Kidney epithelial cell (primary cell): ENCODE results near the gene COIL. TPM values are rescaled to one million over a fixed set of nuclear protein-coding genes. Genes with fewer than 3 reads are reported as not detected.

Source experiments
- DNase-seq: peaks from one replicate; pipeline ENCODE4 v3.0.0-alpha.2; 2010; ENCODE audit warnings: low read depth
- H3K27me3 ChIP-seq: 2 replicates; pipeline ENCODE4 v1.6.0; 2011; ENCODE audit warnings: low read length; ENCODE audit not compliant: control insufficient read depth, insufficient read depth
- H3K36me3 ChIP-seq: 2 replicates; pipeline ENCODE4 v1.5.1; 2011; ENCODE audit warnings: low read length; ENCODE audit not compliant: control insufficient read depth, insufficient read depth
- H3K4me3 ChIP-seq: 2 replicates; pipeline ENCODE4 v1.5.1; 2011; ENCODE audit warnings: low read depth, mild to moderate bottlenecking, control low read depth, low read length
- total RNA-seq: library from RNA; depleted of rRNA; stranded (reverse); fragments of >200 nt; gene quantifications from 2 replicates; pipeline ENCODE4 v1.2.3, GENCODE V29; 2015
- TF ChIP-seq, protein P1 (sequence below): IDR thresholded peaks from 2 replicates; pipeline ENCODE4 v1.5.1; 2011; ENCODE audit warnings: mild to moderate bottlenecking, moderate library complexity, low read length, control low read depth, inconsistent platforms; ENCODE audit not compliant: insufficient read depth, poor library complexity, severe bottlenecking

Gene COIL
- total RNA-seq, 1 donor from 2014 or later: 19.3 TPM

- H3K36me3 ChIP-seq: no peaks in the 10 kb centered on the region
- DNase-seq: no peak
- H3K4me3 ChIP-seq: no peak overlapping the region
- TF ChIP-seq, protein P1, sequence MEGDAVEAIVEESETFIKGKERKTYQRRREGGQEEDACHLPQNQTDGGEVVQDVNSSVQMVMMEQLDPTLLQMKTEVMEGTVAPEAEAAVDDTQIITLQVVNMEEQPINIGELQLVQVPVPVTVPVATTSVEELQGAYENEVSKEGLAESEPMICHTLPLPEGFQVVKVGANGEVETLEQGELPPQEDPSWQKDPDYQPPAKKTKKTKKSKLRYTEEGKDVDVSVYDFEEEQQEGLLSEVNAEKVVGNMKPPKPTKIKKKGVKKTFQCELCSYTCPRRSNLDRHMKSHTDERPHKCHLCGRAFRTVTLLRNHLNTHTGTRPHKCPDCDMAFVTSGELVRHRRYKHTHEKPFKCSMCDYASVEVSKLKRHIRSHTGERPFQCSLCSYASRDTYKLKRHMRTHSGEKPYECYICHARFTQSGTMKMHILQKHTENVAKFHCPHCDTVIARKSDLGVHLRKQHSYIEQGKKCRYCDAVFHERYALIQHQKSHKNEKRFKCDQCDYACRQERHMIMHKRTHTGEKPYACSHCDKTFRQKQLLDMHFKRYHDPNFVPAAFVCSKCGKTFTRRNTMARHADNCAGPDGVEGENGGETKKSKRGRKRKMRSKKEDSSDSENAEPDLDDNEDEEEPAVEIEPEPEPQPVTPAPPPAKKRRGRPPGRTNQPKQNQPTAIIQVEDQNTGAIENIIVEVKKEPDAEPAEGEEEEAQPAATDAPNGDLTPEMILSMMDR: no peak
- no peaks in the 10 kb centered on the region for H3K27me3 ChIP-seq
Observed at GRCh38 chr17:56896217-56896967, 64.5 kb downstream of the COIL start.

- Histone ChIP-seq H3K36me3 (no peaks in the 10 kb centered on the region), H3K4me3 (no peak overlapping the region)
Observed at GRCh38 chr17:56894859-56895455, 65.9 kb downstream of the COIL start.

GRCh38 chr17:56893503-56893902, 67.3 kb downstream of the COIL start:
- no peak overlapping the region for H3K4me3 ChIP-seq
- H3K36me3 ChIP-seq: no peaks in the 10 kb centered on the region
- TF ChIP-seq, protein P1: no peak
- no peak for DNase-seq
- H3K27me3 ChIP-seq: no peaks in the 10 kb centered on the region

More at GRCh38 chr17:56894859-56895455, 65.9 kb downstream of the COIL start:
- no peak for DNase-seq
- no peaks in the 10 kb centered on the region for H3K27me3 ChIP-seq
- TF ChIP-seq, protein P1: no peak

DNA sequence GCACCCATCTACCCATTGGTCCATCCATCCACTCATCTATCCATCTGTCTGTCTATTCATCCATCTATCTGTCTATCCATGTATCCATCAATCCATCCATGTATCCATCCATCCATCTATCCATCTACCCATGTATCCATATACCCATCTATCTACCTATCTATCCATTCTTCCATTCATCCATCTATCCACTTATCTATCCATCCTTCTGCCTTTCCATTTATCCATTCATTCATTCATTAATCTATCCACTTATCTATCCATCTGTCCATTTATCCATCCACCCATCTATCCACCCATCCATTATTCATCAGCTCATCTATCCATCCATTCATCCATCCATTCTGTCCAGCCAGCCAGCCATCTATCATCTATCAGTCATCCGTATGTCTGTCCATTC, 68.5 kb downstream of the COIL start:
- H3K4me3 ChIP-seq: no peak overlapping the region
- no peak for DNase-seq
- no peaks in the 10 kb centered on the region for H3K27me3 ChIP-seq
- H3K36me3 ChIP-seq: no peaks in the 10 kb centered on the region
- TF ChIP-seq, protein P1: no peak

GRCh38 chr17:56891751-56892150, 69.1 kb downstream of the COIL start:
- TF ChIP-seq, protein P1: peak; percentile 26
- no peaks in the 10 kb centered on the region for H3K36me3 ChIP-seq

More at GRCh38 chr17:56891751-56892150, 69.1 kb downstream of the COIL start:
- Histone ChIP-seq H3K27me3 (no peaks in the 10 kb centered on the region), H3K4me3 (no peak overlapping the region)
- no peak for DNase-seq
